SK-N-MC (cell line): ENCODE data around the gene MYO10.

ENCODE experiments used
- DNase-seq: peaks from one replicate; pipeline ENCODE4 v3.0.0-alpha.2; 2011; ENCODE audit warnings: low read depth, low spot score
- H3K27ac ChIP-seq: fragments of 200-600 bp; sonication (generic); 2 replicates; pipeline ENCODE4 v1.5.1; 2016; ENCODE audit warnings: mixed run types
- H3K36me3 ChIP-seq: fragments of 200-600 bp; sonication (generic); 2 replicates; pipeline ENCODE4 v1.6.1; 2017; ENCODE audit warnings: antibody characterized with exemption, low read length, mixed read lengths; ENCODE audit not compliant: insufficient read depth
- H3K4me3 ChIP-seq: fragments of 200-600 bp; sonication (generic); 2 replicates; pipeline ENCODE4 v1.5.1; 2016
- H3K9ac ChIP-seq: fragments of 200-600 bp; sonication (generic); 2 replicates; pipeline ENCODE4 v1.8.0; 2017; ENCODE audit warnings: mixed run types, mixed read lengths; ENCODE audit not compliant: insufficient read length
- H3K9me3 ChIP-seq: fragments of 200-600 bp; sonication (generic); 2 replicates; pipeline ENCODE4 v1.6.1; 2017; ENCODE audit warnings: low read depth, mild to moderate bottlenecking, antibody characterized with exemption, low read length, moderate library complexity, mixed read lengths
- EZH2 ChIP-seq: fragments of 200-600 bp; sonication (generic); IDR thresholded peaks from one replicate; pipeline ENCODE4 v1.6.1; 2017; ENCODE audit warnings: antibody characterized with exemption
- FOXP2 ChIP-seq: optimal IDR thresholded peaks from 2 replicates; pipeline ENCODE3; 2011; ENCODE audit warnings: mild to moderate bottlenecking, moderate library complexity; ENCODE audit not compliant: insufficient read depth; ENCODE audit errors: extremely low read length, control extremely low read depth
- POLR2AphosphoS5 ChIP-seq: IDR thresholded peaks from 2 replicates; pipeline ENCODE4 v1.6.1; 2012; ENCODE audit warnings: mild to moderate bottlenecking, low read depth, low read length, borderline replicate concordance

MYO10 gene

DNA sequence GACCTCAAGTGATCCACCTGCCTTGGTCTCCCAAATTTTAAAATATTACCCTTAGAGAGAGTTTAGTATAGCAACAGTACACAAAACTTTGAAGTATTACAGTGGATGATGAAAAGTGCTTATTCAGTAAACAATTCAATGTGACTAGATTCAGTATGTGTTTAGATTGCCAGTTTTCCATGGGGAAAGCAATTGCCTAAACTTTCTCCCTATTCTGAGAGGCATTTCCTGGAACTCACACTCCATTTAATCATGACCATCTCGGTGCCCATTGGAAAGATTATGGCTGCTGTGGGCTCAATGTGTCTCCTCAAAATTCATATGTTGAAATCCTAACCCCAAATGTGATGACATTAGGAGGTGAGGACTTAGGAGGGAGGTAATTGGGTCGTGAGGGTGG lies 38.9 kb upstream of the MYO10 start:
- Histone ChIP-seq H3K9me3 (no peaks in the 10 kb centered on the region), H3K36me3 (no peaks in the 10 kb centered on the region), H3K4me3 (no peak overlapping the region), H3K27ac (no peak overlapping the region), H3K9ac (no peak overlapping the region)
- TF ChIP-seq POLR2AphosphoS5 (no peak), EZH2 (no peak), FOXP2 (no peak)
- DNase-seq = no peak

- TF ChIP-seq FOXP2 = no peak
- TF ChIP-seq POLR2AphosphoS5 = no peak
- no peaks in the 10 kb centered on the region for H3K36me3 ChIP-seq
Measured at GRCh38 chr5:16970826-16971225, 34.7 kb upstream of the MYO10 start.

GRCh38 chr5:16970260-16970659 lies 34.2 kb upstream of the MYO10 start:
- H3K9ac ChIP-seq = no peak overlapping the region
- H3K4me3 ChIP-seq = no peak overlapping the region
- TF ChIP-seq POLR2AphosphoS5 = no peak
- TF ChIP-seq EZH2 = no peak
- no peak for TF ChIP-seq FOXP2
- no peak overlapping the region for H3K27ac ChIP-seq
- H3K9me3 ChIP-seq = no peaks in the 10 kb centered on the region
- no peak for DNase-seq
- no peaks in the 10 kb centered on the region for H3K36me3 ChIP-seq

More at GRCh38 chr5:16970826-16971225, 34.7 kb upstream of the MYO10 start:
- Histone ChIP-seq H3K27ac (no peak overlapping the region), H3K9ac (no peak overlapping the region), H3K9me3 (no peaks in the 10 kb centered on the region), H3K4me3 (no peak overlapping the region)
- DNase-seq = no peak

- DNase-seq = no peak
- Histone ChIP-seq H3K9me3 (no peaks in the 10 kb centered on the region), H3K4me3 (no peak overlapping the region; the same call in 1 of the 2 replicates), H3K9ac (peak overlapping the region; percentile 20), H3K27ac (peak overlapping the region; percentile 88), H3K36me3 (no peaks in the 10 kb centered on the region)
- no peak for TF ChIP-seq POLR2AphosphoS5
- no peak for TF ChIP-seq FOXP2
- TF ChIP-seq EZH2 = no peak
Measured at GRCh38 chr5:16965581-16965980, 29.5 kb upstream of the MYO10 start.

DNA sequence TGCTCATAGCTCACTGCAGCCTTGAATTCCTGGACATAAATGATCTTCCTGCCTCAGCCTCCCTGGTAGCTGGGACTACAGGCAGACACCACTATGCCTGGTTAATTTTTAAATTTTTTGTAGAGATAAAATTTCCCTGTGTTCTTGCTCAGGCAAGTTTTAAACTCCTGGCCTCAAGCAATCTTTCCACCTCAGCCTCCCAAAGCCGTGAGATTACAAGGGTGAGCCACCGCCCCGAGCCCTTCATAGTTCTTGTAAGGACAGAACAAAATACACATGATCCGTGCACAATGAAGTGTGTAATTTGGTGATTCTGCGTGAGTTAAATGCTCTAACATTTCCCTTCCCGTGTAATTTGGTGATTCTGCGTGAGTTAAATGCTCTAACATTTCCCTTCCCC lies 27.7 kb upstream of the MYO10 start:
- Histone ChIP-seq H3K9ac (no peak overlapping the region), H3K27ac (no peak overlapping the region), H3K4me3 (no peak overlapping the region), H3K9me3 (no peaks in the 10 kb centered on the region), H3K36me3 (no peaks in the 10 kb centered on the region)
- DNase-seq = no peak
- TF ChIP-seq POLR2AphosphoS5 (no peak), FOXP2 (no peak), EZH2 (no peak)

- Histone ChIP-seq H3K9me3 (no peaks in the 10 kb centered on the region), H3K27ac (no peak overlapping the region), H3K9ac (no peak overlapping the region), H3K4me3 (no peak overlapping the region), H3K36me3 (no peaks in the 10 kb centered on the region)
- TF ChIP-seq POLR2AphosphoS5 (no peak), FOXP2 (no peak), EZH2 (no peak)
- DNase-seq = no peak
Measured at GRCh38 chr5:16961131-16961530, 25.0 kb upstream of the MYO10 start.

DNA sequence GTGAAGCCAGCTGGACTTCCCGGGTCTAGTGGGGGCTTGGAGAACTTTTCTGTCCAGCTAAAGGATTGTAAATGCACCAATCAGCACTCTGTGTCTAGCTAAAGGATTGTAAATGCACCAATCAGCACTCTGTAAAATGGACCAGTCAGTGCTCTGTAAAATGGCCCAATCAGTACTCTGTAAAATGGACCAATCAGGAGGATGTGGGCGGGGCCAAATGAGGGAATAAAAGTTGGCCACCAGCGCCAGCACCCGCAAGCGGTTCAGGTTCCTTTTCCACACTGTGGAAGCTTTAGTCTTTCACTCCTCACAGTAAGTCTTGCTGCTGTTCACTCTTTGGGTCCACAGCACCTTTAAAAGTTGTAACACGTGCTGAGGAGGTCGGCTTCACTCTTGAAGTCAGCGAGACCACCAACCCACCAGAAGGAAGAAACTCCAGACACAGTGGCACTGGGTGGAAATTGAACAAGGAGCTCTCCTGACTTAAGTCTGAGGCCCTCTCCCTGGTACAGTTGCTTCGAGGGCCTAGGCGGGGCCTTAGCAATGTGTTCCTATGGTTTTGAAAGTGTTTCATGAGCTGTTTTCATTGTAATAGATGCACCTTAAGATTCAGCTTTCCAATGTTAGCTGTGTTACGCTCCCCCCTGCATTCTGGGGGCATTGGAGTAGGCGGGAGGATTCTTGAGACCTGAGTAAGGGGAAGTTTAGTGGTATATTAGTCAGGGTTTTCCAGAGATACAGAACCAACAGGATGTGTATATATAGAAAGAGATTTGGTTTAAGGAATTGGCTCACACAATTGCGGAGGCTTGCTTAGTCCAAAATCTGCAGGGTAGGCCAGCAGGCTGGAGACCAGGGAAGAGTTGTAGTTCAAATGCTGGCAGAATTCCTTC lies 21.5 kb upstream of the MYO10 start:
- Histone ChIP-seq H3K27ac (no peak overlapping the region), H3K9me3 (no peaks in the 10 kb centered on the region), H3K36me3 (no peaks in the 10 kb centered on the region), H3K9ac (no peak overlapping the region), H3K4me3 (no peak overlapping the region)
- TF ChIP-seq POLR2AphosphoS5 (no peak), FOXP2 (no peak), EZH2 (no peak)
- DNase-seq = no peak

GRCh38 chr5:16953729-16954128 lies 17.6 kb upstream of the MYO10 start:
- Histone ChIP-seq H3K4me3 (no peak overlapping the region), H3K9ac (no peak overlapping the region), H3K27ac (no peak overlapping the region), H3K9me3 (no peaks in the 10 kb centered on the region), H3K36me3 (no peaks in the 10 kb centered on the region)
- DNase-seq = no peak
- TF ChIP-seq FOXP2 = no peak
- no peak for TF ChIP-seq EZH2
- no peak for TF ChIP-seq POLR2AphosphoS5
